Vagina (tissue), 2 donors: Measurements from ENCODE around the gene POLR2I. TPM values are rescaled to one million over a fixed set of nuclear protein-coding genes. Genes with fewer than 3 reads are reported as not detected.
"Not testable (repeated sequence)": the region's sequence is repeated elsewhere in the genome, so short reads cannot be mapped to it uniquely, and the experiment has no call there.

ENCODE experiments used
- DNase-seq, 2 donors: peaks; one replicate each; pipeline ENCODE4 v3.0.0-alpha.2; 2017; ENCODE audit errors: extremely low spot score in 2 of 2
- H3K27ac ChIP-seq: fragments of 200-600 bp; sonication (generic); one replicate; pipeline ENCODE4 v1.5.1; 2019
- H3K27me3 ChIP-seq: fragments of 200-600 bp; sonication (generic); one replicate; pipeline ENCODE4 v1.5.1; 2019
- H3K36me3 ChIP-seq, 2 donors: fragments of 200-600 bp; sonication (generic); one replicate each; pipeline ENCODE4 v1.5.1; 2017 to 2019
- H3K4me1 ChIP-seq: fragments of 200-600 bp; sonication (generic); one replicate; pipeline ENCODE4 v1.5.1; 2019
- H3K4me3 ChIP-seq, 2 donors: fragments of 200-600 bp; sonication (generic); 1 replicate in 1 of 2; 2 replicates in 1 of 2; pipeline ENCODE4 v1.5.1; 2016 to 2019
- H3K9me3 ChIP-seq: fragments of 200-600 bp; sonication (generic); one replicate; pipeline ENCODE4 v1.5.1; 2019
- CTCF ChIP-seq, 3 experiments: fragments of 450-650 bp in 2 of 3; fragments of 200-600 bp in 1 of 3; sonication (generic) in 1 of 3; IDR thresholded peaks; one replicate each; pipeline ENCODE4 v1.5.1; 2017 to 2019; ENCODE audit warnings: antibody characterized with exemption in 3 of 3, mild to moderate bottlenecking in 2 of 3, moderate library complexity in 2 of 3
- POLR2A ChIP-seq, 2 donors: fragments of 450-650 bp; IDR thresholded peaks; one replicate each; pipeline ENCODE4 v1.6.1; 2017; ENCODE audit warnings: antibody characterized with exemption in 2 of 2, mild to moderate bottlenecking in 2 of 2, moderate library complexity in 2 of 2
- POLR2AphosphoS5 ChIP-seq, 2 donors: sonication (generic); formaldehyde crosslinking; IDR thresholded peaks; one replicate each; pipeline ENCODE4 v1.9.0; 2017; ENCODE audit warnings: antibody characterized with exemption in 2 of 2, mild to moderate bottlenecking in 2 of 2, low read depth in 1 of 2; ENCODE audit not compliant: insufficient read depth in 1 of 2
- intact Hi-C: fragments of 100-400 bp; cut with DNase I; formaldehyde crosslinking; loops from one replicate; pipeline ENCODE4 v1.15.1; 2023
- total RNA-seq: library from RNA; depleted of rRNA; stranded (reverse); fragments of >200 nt; gene quantifications from one replicate; pipeline ENCODE4 v1.2.3, GENCODE V29; 2016

Gene POLR2I
- total RNA-seq, 1 donor from 2014 or later = 108 TPM

DNA sequence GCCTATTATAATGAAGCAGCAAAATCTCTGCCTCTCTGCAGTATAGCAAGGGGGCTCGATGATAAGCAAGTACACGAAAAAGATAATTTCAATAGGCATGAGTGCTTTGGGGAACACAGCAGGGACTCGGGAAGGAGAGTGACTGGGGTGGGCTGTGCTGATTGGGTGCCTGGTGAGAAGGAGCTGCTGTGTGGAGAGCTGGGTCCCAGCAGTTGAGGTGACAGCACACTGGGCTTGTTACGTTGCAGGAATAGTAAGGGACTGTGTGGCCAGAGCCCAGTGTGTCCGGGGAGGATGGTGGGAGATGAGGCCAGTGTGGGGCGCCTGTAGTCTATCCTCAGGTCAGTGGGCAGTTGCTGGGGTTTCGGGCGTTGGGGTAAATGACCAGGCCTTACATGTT lies 42.6 kb downstream of the POLR2I start:
- Histone ChIP-seq H3K27me3 (no peaks in the 10 kb centered on the region), H3K4me1 (peaks cover 8% of the 10 kb centered on the region)
- intact Hi-C loops = no loop called here

DNA sequence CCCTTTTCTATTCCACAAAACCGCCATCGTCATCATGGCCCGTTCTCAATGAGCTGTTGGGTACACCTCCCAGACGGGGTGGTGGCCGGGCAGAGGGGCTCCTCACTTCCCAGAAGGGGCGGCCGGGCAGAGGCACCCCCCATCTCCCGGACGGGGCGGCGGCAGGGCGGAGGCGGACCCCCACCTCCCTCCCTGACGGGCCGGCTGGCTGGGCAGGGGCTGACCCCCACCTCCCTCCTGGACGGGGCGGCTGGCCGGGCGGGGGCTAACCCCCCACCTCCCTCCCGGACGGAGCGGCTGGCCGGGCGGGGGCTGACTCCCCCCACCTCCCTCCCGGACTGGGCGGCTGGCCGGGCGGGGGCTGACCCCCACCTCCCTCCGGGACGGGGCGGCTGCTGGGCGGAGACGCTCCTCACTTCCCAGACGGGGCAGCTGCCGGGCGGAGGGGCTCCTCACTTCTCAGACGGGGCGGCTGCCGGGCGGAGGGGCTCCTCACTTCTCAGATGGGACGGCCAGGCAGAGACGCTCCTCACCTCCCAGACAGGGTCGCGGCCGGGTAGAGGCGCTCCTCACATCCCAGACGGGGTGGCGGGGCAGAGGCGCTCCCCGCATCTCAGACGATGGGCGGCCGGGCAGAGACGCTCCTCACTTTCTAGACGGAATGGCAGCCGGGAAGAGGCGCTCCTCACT lies 45.7 kb downstream of the POLR2I start:
- intact Hi-C loops, H3K4me1 ChIP-seq, H3K27ac ChIP-seq, H3K4me3 ChIP-seq, H3K36me3 ChIP-seq, H3K9me3 ChIP-seq, H3K27me3 ChIP-seq, DNase-seq: not testable (repeated sequence)

More for the DNA sequence above, 42.6 kb downstream of the POLR2I start:
- no peak for TF ChIP-seq POLR2AphosphoS5 (IDR thresholded peaks at IDR 0.05; ENCODE audit: insufficient read depth in 1 of 2, low read depth in 1 of 2)
- no peak for TF ChIP-seq POLR2A (IDR thresholded peaks at IDR 0.05)
- TF ChIP-seq CTCF (IDR thresholded peaks at IDR 0.05) = no peak
- DNase-seq = no peak
- Histone ChIP-seq H3K27ac (no peak overlapping the region), H3K4me3 (no peak overlapping the region), H3K9me3 (no peaks in the 10 kb centered on the region), H3K36me3 (no peaks in the 10 kb centered on the region)

GRCh38 chr19:36067681-36068080 lies 47.0 kb downstream of the POLR2I start:
- Histone ChIP-seq H3K27me3 (no peaks in the 10 kb centered on the region), H3K4me3 (no peak overlapping the region), H3K9me3 (no peaks in the 10 kb centered on the region), H3K27ac (no peak overlapping the region), H3K36me3 (no peaks in the 10 kb centered on the region), H3K4me1 (peaks cover 8% of the 10 kb centered on the region)
- intact Hi-C loops = no loop called here
- no peak for DNase-seq
- no peak for TF ChIP-seq POLR2AphosphoS5 (IDR thresholded peaks at IDR 0.05; ENCODE audit: insufficient read depth in 1 of 2, low read depth in 1 of 2)
- TF ChIP-seq POLR2A (IDR thresholded peaks at IDR 0.05) = no peak
- no peak for TF ChIP-seq CTCF (IDR thresholded peaks at IDR 0.05)

DNA sequence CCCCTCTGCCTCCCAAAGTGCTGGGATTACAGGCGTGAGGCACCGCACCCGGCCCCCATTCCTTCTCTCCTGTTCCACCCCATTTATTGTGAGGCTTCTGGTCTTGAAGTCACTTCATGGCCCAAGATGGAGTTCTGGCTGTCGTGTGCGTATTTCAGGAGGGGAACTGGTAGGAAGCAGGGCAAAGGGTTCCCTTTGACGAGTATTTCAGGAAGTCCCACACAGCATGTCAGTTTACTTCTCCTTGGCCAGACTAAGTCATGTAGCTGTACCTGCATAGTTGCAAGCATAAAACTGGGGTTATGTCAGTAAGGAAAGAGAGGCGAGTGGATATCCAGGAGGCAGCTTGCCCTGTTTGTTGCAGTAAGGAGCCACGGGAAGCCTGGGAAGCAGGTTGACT lies 49.8 kb downstream of the POLR2I start:
- Histone ChIP-seq H3K27ac (no peak overlapping the region), H3K4me3 (no peak overlapping the region), H3K4me1 (no peaks in the 10 kb centered on the region), H3K9me3 (no peaks in the 10 kb centered on the region), H3K36me3 (no peaks in the 10 kb centered on the region), H3K27me3 (no peaks in the 10 kb centered on the region)
- DNase-seq = no peak
- TF ChIP-seq POLR2A (IDR thresholded peaks at IDR 0.05) (no peak), POLR2AphosphoS5 (IDR thresholded peaks at IDR 0.05; ENCODE audit: insufficient read depth in 1 of 2, low read depth in 1 of 2) (no peak), CTCF (IDR thresholded peaks at IDR 0.05) (no peak)
- intact Hi-C loops = no loop called here

Other genes with a start within 250 kb of the POLR2I start
- gene APLP1, start 246.3 kb downstream of the POLR2I start, total RNA-seq = 1.5 TPM
- 15.7 TPM for gene NFKBID, start 214.3 kb downstream of the POLR2I start, total RNA-seq
- gene HCST, start 212.3 kb downstream of the POLR2I start, total RNA-seq = 9.1 TPM
- gene TYROBP, start 206.6 kb downstream of the POLR2I start, total RNA-seq = 68.5 TPM
- 9.1 TPM for gene LRFN3, start 178.5 kb downstream of the POLR2I start, total RNA-seq
- gene SDHAF1, start 119.7 kb downstream of the POLR2I start, total RNA-seq = 46.9 TPM
- 2.0 TPM for gene SYNE4, start 106.1 kb downstream of the POLR2I start, total RNA-seq
- gene ALKBH6, start 100.7 kb downstream of the POLR2I start, total RNA-seq = 21.9 TPM
- gene CLIP3, start 82.0 kb downstream of the POLR2I start, total RNA-seq = 31.9 TPM
- gene THAP8, start 60.6 kb downstream of the POLR2I start, total RNA-seq = 12.0 TPM
- gene WDR62, start 60.0 kb downstream of the POLR2I start, total RNA-seq = 2.5 TPM
- gene OVOL3, start 3.7 kb downstream of the POLR2I start, total RNA-seq = not detected
- 105 TPM for gene TBCB, start 593 bp upstream of the POLR2I start, total RNA-seq
- gene CAPNS1, start 25.2 kb upstream of the POLR2I start, total RNA-seq = 181 TPM
- gene COX7A1, start 37.6 kb upstream of the POLR2I start, total RNA-seq = 33.1 TPM
- 3.9 TPM for gene ZNF565, start 99.8 kb upstream of the POLR2I start, total RNA-seq
- 42.2 TPM for gene ZNF146, start 100.2 kb upstream of the POLR2I start, total RNA-seq